Measurements from ENCODE around the gene CES4A. TPM values are rescaled to one million over a fixed set of nuclear protein-coding genes. Genes with fewer than 3 reads are reported as not detected.
"Not testable (repeated sequence)": the region's sequence is repeated elsewhere in the genome, so short reads cannot be mapped to it uniquely, and the experiment has no call there.

CES4A gene
- total RNA-seq = 0.10 and 0.19 TPM in 2 replicates
- polyA plus RNA-seq (2012) = 0.71 TPM

GRCh38 chr16:66988197-66988788 is at the start of gene CES4A:
Gene CES4A (plus strand): TSS chr16:66988589. CDS start chr16:66988773, 184 bp downstream.
- no peak for DNase-seq (ENCODE audit: low read depth)

- DNase-seq (ENCODE audit: low read depth) = no peak
Measured at GRCh38 chr16:66939366-66939765, 49.0 kb upstream of the CES4A start.

GRCh38 chr16:66940236-66940635 is 48.2 kb upstream of the CES4A start:
- DNase-seq (ENCODE audit: low read depth) = no peak

- no peak for DNase-seq (ENCODE audit: low read depth)
Measured at GRCh38 chr16:66942981-66943380, 45.4 kb upstream of the CES4A start.

- DNase-seq (ENCODE audit: low read depth) = no peak
Measured at GRCh38 chr16:66943426-66944053, 44.8 kb upstream of the CES4A start.

GRCh38 chr16:66944054-66944441 is 44.3 kb upstream of the CES4A start:
- no peak for DNase-seq (ENCODE audit: low read depth)

- DNase-seq (ENCODE audit: low read depth) = not testable (repeated sequence)
Measured at GRCh38 chr16:66944971-66945370, 43.4 kb upstream of the CES4A start.

- no peak for DNase-seq (ENCODE audit: low read depth)
Measured at GRCh38 chr16:66945939-66946338, 42.5 kb upstream of the CES4A start.

GRCh38 chr16:66946541-66946940 is 41.8 kb upstream of the CES4A start:
- no peak for DNase-seq (ENCODE audit: low read depth)

- no peak for DNase-seq (ENCODE audit: low read depth)
Measured at GRCh38 chr16:66946974-66947301, 41.5 kb upstream of the CES4A start.

GRCh38 chr16:66947302-66948065 is 40.9 kb upstream of the CES4A start:
- DNase-seq (ENCODE audit: low read depth) = peak; percentile 92

GRCh38 chr16:66948134-66948836 is 40.1 kb upstream of the CES4A start:
- DNase-seq (ENCODE audit: low read depth) = no peak

GRCh38 chr16:66948837-66949225 is 39.6 kb upstream of the CES4A start:
- no peak for DNase-seq (ENCODE audit: low read depth)

GRCh38 chr16:66949472-66949871 is 38.9 kb upstream of the CES4A start:
- no peak for DNase-seq (ENCODE audit: low read depth)

- no peak for DNase-seq (ENCODE audit: low read depth)
Measured at GRCh38 chr16:66950437-66950836, 38.0 kb upstream of the CES4A start.

- DNase-seq (ENCODE audit: low read depth) = peak; percentile 19
Measured at GRCh38 chr16:66950971-66951790, 37.2 kb upstream of the CES4A start.

- no peak for DNase-seq (ENCODE audit: low read depth)
Measured at GRCh38 chr16:66952430-66953110, 35.8 kb upstream of the CES4A start.

GRCh38 chr16:66953462-66954096 is 34.8 kb upstream of the CES4A start:
- DNase-seq (ENCODE audit: low read depth) = no peak

GRCh38 chr16:66954097-66954659 is 34.2 kb upstream of the CES4A start:
- DNase-seq (ENCODE audit: low read depth) = peak; percentile 84

Data from myocyte (in vitro differentiated cells).